ENCODE measurements around the gene DFFB.
A peak's percentile ranks its signal among the peaks of the same experiment; 100 is the strongest.
"Not testable (repeated sequence)": the region's sequence is repeated elsewhere in the genome, so short reads cannot be mapped to it uniquely, and the experiment has no call there.

DFFB gene, protein sequence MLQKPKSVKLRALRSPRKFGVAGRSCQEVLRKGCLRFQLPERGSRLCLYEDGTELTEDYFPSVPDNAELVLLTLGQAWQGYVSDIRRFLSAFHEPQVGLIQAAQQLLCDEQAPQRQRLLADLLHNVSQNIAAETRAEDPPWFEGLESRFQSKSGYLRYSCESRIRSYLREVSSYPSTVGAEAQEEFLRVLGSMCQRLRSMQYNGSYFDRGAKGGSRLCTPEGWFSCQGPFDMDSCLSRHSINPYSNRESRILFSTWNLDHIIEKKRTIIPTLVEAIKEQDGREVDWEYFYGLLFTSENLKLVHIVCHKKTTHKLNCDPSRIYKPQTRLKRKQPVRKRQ

DNA sequence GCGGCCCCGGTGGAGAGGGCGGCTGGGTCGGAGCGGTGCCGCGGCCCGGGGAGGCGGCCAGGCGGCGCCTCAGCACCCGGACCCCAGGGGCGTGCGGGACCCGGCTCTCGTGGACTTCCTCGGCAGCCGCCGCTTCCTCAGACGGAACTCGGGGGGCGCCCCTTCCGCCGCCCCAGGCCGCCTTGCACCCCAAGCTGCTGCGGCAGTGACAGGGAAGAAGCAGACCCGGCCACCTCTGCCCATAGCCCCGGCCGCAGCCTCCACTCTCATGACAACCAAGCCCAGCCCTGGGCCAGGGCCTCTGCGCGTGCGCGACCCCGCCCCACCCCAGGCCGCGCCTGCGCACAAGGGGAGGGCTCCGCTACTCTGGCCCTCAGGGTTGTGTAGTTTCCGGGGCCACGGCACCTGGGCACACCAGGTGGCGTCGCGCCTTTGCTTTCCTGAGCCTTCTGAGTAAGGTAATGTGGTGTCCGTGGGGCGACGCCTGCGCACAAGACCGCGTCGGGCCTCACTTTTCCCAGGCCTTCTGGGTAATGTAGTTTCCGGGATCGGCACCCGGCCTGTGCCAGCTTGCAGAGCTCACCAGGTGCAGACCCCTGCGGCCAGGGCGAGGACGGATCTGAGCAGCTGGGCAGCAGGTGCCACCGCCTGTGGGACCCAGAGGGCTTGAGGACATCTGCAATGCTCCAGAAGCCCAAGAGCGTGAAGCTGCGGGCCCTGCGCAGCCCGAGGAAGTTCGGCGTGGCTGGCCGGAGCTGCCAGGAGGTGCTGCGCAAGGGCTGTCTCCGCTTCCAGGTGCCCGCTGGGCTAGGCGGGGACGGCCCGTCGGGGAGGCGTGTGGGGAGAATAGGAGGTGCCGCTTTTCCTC lies at the start of gene DFFB, which contains the start of gene CEP104:
DFFB (plus strand) TSS at position 554 of the 868 bp plus-strand sequence; CDS start at position 682, 128 bp downstream.
CEP104 (minus strand) TSS at position 289 of the 868 bp plus-strand sequence. CDS start 4,804 bp downstream, outside the sequence.
- peak; percentile 94 for DNase-seq (ENCODE audit: low read depth)

DNA sequence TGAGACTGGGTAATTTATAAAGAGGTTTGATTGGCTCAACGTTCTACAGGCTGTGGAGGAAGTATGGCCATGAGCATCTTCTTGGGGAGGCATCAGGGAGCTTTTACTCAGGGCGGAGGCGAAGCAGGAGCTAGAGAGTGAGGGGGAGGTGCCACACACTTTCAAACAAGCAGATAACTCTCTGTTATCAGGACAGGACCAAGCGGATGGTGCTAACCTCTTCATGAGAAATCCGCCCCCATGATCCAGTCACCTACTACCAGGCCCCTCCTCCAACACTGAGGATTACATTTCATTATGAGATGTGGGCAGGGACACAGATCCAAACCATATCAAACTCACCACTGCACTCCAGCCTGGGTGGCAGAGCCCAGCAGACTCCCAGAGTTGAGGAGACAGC lies 49.5 kb upstream of the DFFB start:
- no peak for DNase-seq (ENCODE audit: low read depth)

DNA sequence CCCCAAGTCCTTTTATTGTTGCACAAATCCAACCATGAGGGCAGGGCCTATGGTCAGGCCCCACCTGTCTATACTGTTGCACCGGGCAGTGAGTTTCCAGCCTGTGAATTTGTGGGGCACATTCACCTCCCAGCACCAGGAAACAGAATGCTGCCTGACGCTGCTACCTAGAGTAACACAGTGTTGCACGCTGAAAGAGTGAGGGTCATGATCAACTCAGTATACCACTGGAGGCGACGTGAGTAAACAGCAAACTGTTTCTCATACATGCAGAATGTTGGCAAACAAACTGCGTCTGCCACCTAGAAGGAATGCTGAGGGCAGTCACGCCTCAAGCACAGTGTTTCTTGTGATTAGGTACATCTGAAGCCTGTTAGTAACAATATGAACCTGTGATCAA lies 47.6 kb upstream of the DFFB start:
- no peak for DNase-seq (ENCODE audit: low read depth)

DNA sequence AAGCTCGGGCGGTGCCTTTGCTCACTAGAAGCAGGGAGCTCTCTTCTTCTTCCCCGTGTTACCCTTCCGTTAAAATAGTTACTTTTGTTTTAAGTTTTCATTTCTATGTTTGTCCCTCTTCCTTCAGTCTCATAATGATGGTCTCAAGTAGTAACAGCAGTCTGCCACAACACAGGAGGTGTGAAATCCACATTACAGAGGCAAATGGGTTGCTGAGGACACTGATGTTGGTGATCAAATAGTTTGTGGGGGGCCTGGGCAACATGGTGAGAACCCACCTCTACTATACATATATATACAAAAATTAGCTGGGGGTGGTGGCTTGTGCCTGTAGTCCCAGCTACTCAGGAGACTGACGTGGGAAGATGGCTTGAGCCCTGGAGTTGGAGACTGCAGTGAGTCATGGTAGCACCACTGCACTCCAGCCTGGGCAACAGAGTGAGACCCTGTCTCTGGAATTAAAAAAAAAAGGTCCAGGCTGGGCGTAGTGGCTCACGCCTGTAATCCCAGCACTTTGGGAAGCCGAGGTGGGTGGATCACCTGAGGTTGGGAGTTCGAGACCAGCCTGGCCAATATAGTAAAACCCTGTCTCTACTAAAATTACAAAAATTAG lies 47.0 kb upstream of the DFFB start:
- DNase-seq (ENCODE audit: low read depth) = not testable (repeated sequence)

DNA sequence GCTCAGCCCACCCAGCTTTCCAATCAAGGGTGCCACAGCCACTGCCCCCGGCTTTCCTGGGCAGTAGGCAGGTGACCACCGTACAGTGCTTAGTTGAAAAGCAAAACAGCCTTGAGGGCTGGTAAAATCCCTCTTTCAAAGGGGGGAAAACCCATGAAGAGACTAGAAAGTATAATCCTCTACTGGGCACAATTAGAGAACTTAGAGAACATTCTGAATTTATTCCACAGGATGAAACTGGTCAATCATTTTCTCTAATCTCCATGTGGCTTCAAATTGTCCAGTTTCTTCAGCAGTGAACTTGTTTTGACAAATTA lies 45.7 kb upstream of the DFFB start:
- DNase-seq (ENCODE audit: low read depth) = no peak

DNA sequence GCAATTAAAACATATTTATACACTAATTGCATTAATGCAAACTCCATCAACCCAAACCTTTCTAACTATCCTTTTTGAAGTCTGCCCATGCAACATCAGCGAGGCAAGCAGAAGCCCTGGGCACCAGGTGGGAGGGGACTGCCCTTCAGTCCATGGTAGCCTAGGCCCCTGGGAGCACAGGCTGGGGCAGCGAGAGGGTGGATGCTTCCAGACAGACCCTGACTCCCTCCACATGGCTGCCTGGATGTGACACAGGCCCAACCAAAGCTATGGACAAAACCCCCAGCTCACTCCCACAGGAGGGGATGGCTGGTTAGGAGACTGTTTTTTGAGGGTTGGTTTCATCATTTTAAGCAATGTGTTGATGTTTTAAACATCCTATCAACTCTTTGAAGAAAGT lies 43.2 kb upstream of the DFFB start:
- no peak for DNase-seq (ENCODE audit: low read depth)

DNA sequence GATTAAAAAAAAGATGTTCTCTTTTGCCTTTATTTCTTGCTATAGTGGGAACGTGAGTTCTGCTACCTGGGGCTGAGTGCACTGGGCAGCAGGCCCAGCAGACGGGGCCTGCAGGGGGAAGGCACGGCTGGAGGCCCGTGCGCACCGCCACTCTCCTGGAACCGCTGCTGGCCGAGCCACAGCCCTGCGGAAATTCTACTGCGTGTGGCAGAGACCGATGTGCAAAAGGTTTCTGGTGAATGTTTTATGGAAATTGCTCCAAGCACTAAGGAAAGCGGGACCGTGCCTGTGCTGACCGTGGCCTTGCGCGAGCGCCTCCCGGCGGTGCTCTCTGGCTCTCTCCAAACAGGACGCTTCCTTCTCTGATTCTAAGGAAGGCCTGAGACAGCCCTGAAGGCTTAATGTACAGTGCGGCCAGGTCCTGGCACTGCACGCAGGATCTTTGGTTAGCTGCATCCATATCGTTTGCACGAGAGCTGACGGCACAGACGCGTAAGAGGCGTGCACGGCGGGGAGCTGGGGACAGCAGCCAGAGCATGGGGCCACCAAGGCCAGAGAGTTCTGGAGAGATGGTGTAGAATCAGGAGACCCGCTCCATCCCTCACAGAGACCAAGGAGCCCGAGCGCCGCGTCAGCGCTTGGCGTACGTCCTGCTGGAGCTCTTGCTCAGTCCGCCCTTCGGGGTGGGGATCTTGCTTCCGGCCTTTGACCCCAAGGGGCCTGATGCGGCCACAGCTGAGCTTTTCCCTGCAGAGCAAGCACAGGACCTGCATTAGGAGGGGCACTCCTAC lies 42.3 kb upstream of the DFFB start:
- no peak for DNase-seq (ENCODE audit: low read depth)

DNA sequence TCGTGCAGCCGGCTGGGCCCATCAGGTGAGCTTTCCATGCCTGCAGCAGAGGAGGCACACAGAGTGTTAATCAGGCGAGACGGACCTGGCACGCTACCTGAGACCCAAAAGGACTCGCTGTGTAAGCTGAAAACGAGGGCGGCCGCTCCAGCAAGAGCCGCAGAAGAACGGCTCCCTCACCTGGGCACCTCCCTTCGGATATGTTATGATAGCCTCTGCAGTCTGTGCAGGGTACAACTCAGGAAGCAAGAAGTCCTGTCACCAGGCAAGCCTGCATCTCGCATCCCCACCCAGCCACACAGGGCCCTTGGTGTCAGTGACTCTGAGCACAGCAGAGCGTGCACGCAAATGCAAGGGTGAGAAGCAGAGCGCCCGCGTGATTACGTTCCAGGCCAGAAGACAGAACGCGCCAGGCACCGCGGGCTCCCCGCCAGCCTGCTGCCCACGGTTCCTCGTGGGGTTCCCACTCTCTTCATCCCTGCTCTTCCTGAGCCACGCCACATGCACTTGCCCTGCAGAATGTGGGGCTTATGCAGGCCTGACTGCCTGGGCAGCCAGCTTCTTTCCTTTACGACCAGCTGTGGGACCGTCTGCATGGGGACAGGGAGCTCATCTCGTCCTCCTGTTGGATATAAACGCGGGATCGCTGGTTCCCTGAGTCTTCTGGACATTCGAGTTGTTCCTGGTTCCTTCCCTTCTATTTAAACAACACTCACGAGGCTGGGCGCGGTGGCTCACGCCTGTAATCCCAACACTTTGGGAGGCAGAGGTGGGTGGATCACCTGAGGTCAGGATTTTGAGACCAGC lies 40.7 kb upstream of the DFFB start:
- no peak for DNase-seq (ENCODE audit: low read depth)

DNA sequence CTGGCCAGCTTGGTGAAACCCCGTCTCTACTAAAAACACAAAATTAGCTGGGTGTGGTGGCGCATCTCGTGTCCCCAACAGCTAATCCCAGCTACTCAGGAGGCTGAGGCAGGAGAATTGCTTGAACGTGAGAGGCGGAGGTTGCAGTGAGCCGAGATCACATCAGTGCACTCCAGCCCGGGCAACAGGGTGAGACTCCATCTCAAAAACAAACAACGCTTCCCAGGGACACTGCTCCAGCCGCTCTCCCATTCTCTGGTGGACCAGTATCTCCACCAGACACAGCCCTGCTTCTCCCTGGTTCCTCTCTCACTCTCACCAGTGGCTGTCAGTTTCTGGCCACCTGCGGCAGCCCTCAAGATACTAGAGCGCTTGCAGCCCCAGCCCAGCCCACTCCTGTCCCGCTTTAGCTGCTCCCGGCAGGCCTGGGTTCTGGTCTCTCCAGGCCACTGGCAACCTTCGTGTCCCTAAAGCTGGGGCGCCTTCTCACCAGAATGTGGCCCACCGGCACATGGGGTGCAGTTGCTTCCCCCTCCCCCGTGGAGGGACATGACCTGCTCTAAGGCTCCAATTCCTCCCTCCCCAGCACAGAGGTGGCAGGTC lies 40.0 kb upstream of the DFFB start:
- DNase-seq (ENCODE audit: low read depth) = no peak

DNA sequence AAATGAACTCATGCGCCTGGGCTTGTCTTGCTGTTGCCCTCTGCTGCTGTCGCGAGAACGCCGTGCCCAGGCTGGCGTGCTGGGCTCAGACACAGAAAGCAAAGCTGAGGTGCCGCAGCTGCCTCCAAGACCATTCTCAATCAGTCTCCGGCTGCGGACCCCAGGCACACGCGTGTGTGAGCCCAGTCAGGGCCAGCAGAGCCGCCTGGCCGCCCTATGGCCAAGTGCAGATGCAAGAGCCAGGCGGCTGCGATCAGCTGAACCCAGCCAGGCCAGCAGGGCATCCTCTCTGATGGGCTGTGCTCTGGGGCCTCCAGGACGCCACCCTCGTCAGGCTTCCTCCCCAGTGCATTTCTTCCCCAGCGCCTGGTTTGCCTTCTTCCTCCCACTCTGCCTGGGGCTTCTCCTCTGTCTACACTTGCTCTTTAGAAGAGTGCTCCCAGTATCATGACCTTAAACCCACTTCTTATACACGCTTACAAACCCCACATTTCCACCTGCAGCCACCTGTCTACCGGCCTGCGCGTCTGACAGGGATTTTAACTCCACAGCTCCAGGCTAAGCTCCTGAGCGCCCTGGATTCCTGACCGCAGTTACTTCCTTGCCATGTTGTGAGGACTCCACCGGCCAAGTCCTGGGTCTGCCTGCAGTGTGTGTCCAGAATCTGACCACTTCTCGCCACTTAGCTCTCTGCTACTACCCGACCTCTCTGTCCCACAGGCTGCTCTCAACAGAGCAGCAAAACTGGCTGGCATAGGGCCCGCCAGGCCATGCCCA lies 39.3 kb upstream of the DFFB start:
- DNase-seq (ENCODE audit: low read depth) = no peak

DNA sequence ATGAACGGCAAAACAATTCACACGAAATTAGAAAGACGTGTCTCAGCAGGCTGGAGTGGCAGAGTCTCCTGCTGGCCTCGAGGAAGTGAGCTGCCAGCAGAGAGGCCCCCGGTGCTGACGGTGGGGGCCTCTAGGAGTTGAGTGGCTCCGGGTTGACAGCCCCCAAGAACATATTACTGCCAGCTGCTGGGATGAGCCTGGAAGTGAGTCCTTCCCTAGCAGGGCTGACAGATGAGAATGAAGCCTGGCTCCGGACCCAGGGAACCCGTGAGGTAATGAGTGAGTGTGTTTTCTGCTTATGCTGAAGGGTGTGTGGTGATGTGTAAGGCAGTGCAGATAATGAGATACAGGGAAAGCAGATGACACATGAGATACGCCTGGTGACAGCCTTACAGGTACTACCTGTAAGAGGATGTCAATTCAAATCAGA lies 37.5 kb upstream of the DFFB start:
- no peak for DNase-seq (ENCODE audit: low read depth)

DNA sequence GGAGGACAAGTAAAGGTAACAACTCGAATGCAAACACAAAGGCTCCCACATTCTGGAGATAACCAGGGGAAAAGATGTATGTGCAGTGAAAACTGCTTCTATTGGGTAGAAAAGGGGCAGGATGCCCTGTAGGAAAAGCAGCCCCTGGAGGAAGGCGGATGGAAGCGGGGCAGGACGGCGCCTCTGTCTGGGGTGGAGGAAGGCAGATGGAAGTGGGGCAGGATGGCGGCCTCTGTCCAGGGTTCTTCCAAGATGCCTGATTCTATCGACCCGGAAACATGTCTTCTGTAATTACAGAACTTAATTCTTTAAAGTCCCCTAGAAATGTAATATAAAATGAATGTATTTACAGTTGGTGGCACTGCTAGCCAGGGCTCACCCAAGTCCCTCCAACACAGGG lies 37.0 kb upstream of the DFFB start:
- no peak for DNase-seq (ENCODE audit: low read depth)

DNA sequence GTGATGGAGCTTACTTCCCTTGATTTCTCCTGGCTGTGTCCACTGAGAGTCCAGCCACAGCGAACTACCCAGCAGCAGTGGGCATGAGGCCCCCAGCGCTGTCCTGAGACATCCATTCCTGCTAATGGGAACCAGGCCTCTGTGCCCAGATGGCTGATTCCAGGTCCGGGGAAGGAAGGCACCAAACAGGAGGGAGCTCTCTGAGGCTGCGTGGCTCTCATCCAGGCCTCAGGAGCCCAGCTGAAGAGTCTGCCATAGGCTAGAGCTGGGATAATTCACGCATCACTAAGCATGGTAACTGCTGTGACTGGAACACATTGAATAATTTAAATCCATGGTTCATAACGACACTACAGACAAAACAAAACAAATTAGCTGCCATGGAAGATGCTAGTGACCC lies 36.3 kb upstream of the DFFB start:
- no peak for DNase-seq (ENCODE audit: low read depth)

DNA sequence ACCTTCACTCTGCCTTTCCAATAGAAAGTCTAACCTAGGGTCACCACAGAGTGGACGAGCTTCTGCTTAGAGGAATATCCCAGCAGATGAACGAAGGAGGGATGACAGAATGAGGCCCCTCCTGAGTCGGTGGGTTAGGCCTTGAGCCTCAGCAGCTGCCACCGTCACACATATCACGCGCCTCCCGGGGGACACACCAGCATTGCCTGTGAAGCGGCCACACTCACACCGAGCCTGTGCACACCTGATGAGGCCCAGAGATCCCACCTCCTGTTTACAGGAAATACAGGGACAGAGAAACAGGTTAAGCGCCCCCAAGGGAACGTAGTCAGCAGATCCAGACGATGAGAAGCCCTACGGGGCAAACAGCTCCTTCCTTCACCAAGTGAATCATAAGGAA lies 35.8 kb upstream of the DFFB start:
- no peak for DNase-seq (ENCODE audit: low read depth)

DNA sequence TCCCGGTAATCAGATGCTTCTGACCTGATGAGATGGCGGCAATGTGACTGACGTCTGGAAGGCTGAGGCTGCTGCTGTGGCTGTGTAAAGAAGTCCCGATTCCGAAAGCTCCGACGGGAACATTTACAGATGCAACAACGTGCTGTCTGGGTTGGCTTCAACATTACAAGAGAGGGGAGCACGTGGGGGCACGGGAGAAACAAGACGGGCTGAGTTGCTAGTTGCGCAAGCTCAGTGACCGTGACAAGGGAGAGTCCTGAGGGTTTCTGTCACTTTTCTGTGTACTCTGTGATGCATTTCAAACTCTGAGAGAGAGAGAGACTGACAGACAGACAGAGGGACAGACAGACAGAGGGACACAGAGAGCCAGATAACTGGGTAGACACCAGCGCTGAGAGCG lies 35.4 kb upstream of the DFFB start:
- DNase-seq (ENCODE audit: low read depth) = no peak

DNA sequence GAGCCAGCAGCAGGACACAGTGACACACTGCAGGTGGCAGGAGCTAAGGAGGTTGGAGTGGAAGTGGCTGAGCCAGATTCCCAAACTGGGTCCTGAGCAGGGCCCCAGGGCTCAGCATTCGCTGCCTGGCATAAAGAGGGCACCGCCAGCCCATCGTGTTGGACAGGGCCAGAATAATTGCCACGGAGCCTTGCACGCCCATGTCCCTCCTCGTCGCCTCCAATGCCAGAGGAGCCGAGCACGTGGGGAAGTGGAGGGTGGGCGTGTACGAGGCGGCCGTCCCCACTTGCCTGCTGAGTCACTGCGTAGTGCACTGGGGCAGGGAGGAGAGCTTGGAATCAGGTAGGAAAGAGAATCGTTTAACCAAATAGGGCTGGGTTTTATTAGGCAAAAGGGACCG lies 34.9 kb upstream of the DFFB start:
- DNase-seq (ENCODE audit: low read depth) = no peak

DNA sequence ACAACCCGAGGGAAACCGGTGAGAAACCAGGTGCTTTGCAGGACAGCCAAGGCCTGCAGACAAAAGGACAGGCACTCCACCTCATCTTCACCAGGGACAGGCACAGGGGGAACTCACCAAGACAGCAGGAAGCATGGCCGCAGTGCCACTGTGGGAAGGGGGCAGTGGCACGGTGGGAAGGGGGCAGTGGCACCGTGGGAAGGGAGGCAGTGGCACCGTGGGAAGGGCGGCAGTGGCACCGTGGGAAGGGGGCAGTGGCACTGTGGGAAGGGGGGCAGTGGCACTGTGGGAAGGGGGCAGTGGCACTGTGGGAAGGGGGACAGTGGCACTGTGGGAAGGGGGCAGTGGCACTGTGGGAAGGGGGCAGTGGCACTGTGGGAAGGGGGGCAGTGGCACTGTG lies 32.6 kb upstream of the DFFB start:
- no peak for DNase-seq (ENCODE audit: low read depth)

DNA sequence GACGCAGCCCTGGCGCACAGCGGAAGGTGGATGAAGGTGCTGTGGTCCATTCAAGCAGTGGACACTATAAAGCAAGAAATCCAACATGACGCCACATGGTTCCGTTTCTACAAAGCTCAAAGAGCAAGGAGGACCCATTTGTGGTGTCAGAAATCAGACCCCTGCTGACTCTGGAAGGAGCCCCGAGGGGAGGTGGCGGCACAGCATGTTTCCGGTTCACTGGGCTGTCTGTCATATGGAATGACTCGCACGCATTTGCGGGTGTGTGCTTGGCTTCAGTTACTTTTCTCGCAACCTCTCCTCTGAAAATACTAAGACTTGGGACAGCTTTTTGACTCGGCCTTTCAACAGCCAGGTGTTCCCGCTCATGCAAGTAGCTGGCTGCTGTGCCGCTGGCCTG lies 31.9 kb upstream of the DFFB start:
- no peak for DNase-seq (ENCODE audit: low read depth)

DNA sequence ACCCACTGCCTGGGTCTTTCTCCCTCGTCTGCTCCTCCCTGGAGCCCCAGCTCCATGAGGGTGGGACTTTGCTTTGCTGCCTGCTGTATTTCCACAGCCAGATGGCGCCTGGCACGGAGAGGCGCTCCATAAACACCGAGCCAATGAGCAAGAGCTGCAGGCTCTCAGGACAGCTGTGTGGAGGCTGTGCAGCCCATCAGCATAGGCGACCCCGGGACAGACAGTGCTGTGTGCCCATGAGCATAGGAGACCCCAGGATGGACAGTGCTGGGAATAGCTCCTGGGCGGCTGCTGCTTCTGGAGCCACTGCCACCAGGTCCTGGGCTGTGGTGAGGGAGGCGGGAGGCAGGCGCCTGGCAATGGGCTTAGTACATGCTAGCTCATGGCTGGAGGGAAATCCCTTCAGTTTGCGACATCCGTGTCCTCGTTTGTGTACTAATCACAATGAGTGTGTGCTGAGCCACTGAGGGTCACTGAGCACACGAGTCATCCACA lies 29.4 kb upstream of the DFFB start:
- no peak for DNase-seq (ENCODE audit: low read depth)

DNA sequence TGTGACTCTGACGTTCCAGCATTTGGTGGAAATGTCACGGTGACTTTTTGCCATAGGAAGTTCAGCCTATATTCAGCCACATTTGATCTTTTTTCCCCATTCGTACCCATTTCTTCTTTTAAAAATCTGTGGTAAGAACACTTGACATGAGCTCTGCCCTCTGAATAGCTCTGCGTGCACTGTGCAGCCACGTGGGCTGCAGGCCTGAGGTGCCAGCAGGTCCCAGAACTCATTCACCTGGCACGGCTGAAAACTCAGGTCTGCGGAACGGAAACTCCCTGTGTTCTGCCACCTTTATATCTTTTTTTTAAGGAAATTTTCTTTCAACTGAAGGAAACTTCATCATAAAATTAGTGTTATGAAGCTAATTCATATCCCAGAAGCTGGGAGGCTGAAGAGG lies 28.9 kb upstream of the DFFB start:
- DNase-seq (ENCODE audit: low read depth) = no peak

All from stimulated activated CD8-positive, alpha-beta memory T cell treated with anti-CD3 and anti-CD28 coated beads, Interleukin-12 subunit alpha, Interleukin-12 subunit beta, amount 100 ng/mL, for 4 hours (primary cell).